Neural crest cell (in vitro differentiated cells): Measurements from ENCODE around the gene EGR4. TPM values are rescaled to one million over a fixed set of nuclear protein-coding genes. Genes with fewer than 3 reads are reported as not detected.

Experiments
- DNase-seq: peaks from one replicate; pipeline ENCODE4 v3.0.0; 2021; ENCODE audit warnings: low read depth, mixed read lengths, low spot score
- H3K27ac Mint-ChIP-seq: one replicate; pipeline ENCODE4 v1.8.0; 2021; ENCODE audit warnings: mild to moderate bottlenecking, mixed read lengths; ENCODE audit not compliant: unreplicated experiment
- H3K27me3 Mint-ChIP-seq: 2 replicates; pipeline ENCODE4 v1.8.0; 2021; ENCODE audit warnings: low read depth, mild to moderate bottlenecking, mixed read lengths
- H3K36me3 Mint-ChIP-seq: 2 replicates; pipeline ENCODE4 v1.8.0; 2021; ENCODE audit warnings: low read depth, mild to moderate bottlenecking, mixed read lengths
- H3K4me1 Mint-ChIP-seq: 2 replicates; pipeline ENCODE4 v1.8.0; 2021; ENCODE audit warnings: mixed read lengths
- H3K4me3 Mint-ChIP-seq: one replicate; pipeline ENCODE4 v1.8.0; 2021; ENCODE audit warnings: mild to moderate bottlenecking, mixed read lengths
- H3K9me3 Mint-ChIP-seq: 2 replicates; pipeline ENCODE4 v1.8.0; 2021; ENCODE audit warnings: mixed read lengths
- total RNA-seq: library from RNA; stranded (reverse); gene quantifications from 2 replicates; pipeline ENCODE4 v1.2.1, GENCODE V29; 2021
- TF ChIP-seq, protein P1 (sequence below): fragments of 200-600 bp; sonication (generic); conservative IDR thresholded peaks from 2 replicates; pipeline ENCODE4 v1.5.0; 2021; ENCODE audit warnings: antibody characterized with exemption, mild to moderate bottlenecking

The EGR4 gene
- total RNA-seq, 1 donor from 2014 or later, result not detected

DNA sequence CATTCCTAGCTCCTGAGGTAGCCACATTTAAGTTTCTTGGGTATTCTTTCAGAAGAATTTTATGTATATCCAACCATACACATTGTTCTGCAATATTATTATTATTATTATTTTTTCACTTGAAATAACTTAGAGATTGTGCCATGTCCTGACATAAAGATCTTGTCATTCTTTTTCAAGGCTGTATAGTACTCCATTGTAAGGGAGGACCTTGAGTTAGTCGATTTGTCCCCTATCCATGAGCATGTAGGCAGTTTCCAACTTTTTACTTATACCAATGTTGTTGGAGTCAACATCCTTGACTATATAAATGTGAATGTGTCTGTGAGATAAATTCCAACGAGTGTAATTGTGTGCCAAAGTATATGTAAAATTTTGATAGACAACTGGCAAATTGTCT is 891 bp upstream of the EGR4 start:
- H3K27me3 Mint-ChIP-seq, result peaks cover 96% of the 10 kb centered on the region

DNA sequence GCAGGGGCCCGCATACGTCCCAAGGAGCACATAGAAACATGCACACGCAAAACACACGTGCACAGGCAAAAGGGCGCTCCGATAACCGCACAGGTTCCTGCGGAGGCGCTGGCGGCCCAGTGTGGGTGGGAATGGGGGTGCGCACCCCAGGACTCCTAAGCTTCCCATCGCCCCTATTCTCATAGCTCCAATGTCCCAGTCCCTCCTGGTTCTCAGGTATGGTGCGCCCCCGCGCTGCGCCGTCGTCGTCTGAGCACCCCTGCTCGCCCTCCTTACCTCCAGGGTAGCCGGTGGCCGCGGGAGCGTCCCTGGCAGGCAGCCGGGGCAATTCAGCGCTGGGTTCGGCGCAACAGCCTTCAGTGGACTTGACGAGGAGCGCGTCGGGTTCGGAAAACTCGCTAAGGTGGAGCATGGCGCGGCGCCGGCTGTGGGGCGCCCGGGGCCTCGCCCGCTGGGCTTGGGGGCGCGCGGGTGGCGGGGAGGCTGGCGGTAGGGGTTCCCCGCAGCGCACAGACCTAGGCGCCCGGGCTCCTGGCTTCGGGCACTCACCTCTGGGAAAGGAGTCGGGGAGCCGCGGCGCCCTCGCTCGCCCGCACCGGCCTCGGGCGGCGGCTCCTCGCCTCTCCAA is 328 bp downstream of the EGR4 start:
- no peaks in the 10 kb centered on the region for H3K36me3 Mint-ChIP-seq

More for the DNA sequence above, 891 bp upstream of the EGR4 start:
- H3K4me1 Mint-ChIP-seq, result peaks cover 12% of the 10 kb centered on the region
- no peaks in the 10 kb centered on the region for H3K36me3 Mint-ChIP-seq
- TF ChIP-seq, protein P1, sequence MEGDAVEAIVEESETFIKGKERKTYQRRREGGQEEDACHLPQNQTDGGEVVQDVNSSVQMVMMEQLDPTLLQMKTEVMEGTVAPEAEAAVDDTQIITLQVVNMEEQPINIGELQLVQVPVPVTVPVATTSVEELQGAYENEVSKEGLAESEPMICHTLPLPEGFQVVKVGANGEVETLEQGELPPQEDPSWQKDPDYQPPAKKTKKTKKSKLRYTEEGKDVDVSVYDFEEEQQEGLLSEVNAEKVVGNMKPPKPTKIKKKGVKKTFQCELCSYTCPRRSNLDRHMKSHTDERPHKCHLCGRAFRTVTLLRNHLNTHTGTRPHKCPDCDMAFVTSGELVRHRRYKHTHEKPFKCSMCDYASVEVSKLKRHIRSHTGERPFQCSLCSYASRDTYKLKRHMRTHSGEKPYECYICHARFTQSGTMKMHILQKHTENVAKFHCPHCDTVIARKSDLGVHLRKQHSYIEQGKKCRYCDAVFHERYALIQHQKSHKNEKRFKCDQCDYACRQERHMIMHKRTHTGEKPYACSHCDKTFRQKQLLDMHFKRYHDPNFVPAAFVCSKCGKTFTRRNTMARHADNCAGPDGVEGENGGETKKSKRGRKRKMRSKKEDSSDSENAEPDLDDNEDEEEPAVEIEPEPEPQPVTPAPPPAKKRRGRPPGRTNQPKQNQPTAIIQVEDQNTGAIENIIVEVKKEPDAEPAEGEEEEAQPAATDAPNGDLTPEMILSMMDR, result no peak
- no peaks in the 10 kb centered on the region for H3K9me3 Mint-ChIP-seq
- no peak overlapping the region for H3K4me3 Mint-ChIP-seq
- no peak for DNase-seq
- no peak overlapping the region for H3K27ac Mint-ChIP-seq

DNA sequence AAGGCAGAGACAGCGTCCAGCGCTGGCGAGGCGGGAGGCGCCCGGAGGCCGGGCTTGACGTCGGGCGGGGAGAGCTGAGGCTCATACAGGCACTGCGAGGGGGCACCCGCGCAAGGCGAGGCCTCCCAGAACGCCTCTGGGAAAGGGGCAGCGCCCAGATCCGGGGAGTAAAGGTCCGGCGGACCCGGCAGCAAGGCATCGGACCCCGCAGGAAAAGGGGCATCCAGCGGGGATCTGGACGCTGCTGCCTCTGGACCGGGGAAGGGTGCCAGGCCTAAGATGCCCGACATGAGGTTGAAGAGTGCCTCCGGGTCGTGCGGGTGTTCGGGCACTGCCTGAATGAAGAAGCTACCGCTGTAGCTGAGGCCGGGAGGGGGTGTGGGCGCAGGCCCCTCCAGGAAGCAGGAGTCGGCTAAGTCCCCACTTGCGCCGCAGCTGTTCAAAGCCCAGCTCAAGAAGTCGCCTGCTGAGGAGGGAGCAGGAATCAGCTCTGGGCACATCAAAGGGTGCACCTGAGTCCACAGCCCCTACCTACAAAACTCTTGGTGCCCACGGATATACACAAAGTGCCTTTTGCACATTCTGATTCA is 937 bp downstream of the EGR4 start:
- Mint-ChIP-seq H3K36me3 (no peaks in the 10 kb centered on the region), H3K4me3 (no peak overlapping the region), H3K4me1 (peaks cover 10% of the 10 kb centered on the region), H3K9me3 (no peaks in the 10 kb centered on the region), H3K27ac (no peak overlapping the region), H3K27me3 (peaks cover 98% of the 10 kb centered on the region)
- DNase-seq, result no peak
- TF ChIP-seq, protein P1, result no peak

More for the DNA sequence above, 328 bp downstream of the EGR4 start:
- H3K27ac Mint-ChIP-seq, result no peak overlapping the region
- H3K4me3 Mint-ChIP-seq, result no peak overlapping the region
- TF ChIP-seq, protein P1, result no peak
- no peak for DNase-seq
- peaks cover 98% of the 10 kb centered on the region for H3K27me3 Mint-ChIP-seq
- peaks cover 12% of the 10 kb centered on the region for H3K4me1 Mint-ChIP-seq
- H3K9me3 Mint-ChIP-seq, result no peaks in the 10 kb centered on the region

DNA sequence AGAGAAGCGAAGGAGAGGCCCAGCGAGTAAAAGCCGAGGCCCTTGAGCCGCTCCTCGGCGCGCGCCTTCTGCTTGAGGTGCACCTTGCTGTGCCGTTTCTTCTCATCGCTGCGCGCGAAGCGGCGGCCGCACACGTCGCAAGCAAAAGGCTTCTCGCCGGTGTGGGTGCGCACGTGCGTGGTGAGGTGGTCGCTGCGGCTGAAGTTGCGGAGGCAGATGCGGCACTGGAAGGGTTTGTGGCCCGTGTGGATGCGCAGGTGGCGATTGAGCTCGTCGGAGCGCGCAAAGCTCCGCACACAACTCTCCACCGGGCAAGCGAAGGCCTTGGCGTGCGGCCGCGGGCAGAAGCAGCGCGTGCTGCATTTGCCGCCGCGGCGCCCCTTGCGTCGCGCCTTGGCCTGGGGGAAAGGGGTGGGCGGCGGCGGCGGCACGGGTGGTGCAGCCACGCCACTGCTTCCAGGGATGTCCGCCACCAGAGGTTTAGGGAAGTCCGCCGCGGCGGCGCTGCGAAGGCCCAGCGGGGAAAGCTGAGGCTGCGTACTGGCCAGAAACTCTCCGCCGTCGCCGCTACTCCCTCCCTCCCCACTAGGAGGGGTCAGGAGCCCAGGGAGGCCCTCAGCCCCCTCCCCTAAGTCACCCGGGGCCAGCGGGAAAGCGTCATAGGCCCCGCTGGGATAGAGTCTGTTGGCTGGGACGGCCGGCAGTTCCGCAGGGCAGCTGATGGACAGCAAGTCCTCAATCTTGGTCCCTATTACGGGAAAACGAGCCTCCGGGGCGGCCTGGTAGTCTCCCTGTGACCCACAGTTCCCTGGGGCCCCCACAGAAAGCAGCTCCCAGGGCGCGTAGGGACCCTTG is 1.7 kb downstream of the EGR4 start:
- no peak for DNase-seq
- TF ChIP-seq, protein P1, result peak; percentile 39
- H3K36me3 Mint-ChIP-seq, result no peaks in the 10 kb centered on the region
- peaks cover 98% of the 10 kb centered on the region for H3K27me3 Mint-ChIP-seq
- no peaks in the 10 kb centered on the region for H3K9me3 Mint-ChIP-seq
- H3K4me1 Mint-ChIP-seq, result peaks cover 7% of the 10 kb centered on the region
- no peak overlapping the region for H3K27ac Mint-ChIP-seq
- H3K4me3 Mint-ChIP-seq, result peak overlapping the region; percentile 39

DNA sequence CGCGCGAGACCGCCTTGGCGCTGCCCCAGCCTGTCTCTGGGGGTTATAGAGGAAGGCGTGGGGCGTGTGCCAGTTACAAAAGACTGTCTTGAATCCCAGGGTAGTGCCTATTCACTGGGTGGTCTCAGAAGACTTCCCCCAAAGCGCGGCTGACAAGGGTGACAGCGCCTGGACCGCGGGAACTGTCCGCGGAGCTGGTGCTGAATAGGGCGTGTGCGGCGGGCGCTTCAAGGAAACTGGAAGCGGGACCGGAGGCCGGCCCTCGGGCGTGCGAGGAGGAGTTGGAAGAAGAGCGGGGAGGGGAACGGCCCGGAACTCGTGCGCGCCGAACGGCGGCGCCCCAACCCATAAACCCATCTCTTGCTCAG is 2.3 kb downstream of the EGR4 start:
- peak overlapping the region; percentile 79 for H3K4me3 Mint-ChIP-seq
- no peak overlapping the region for H3K27ac Mint-ChIP-seq
- DNase-seq, result peak; percentile 71
- peaks cover 7% of the 10 kb centered on the region for H3K4me1 Mint-ChIP-seq
- TF ChIP-seq, protein P1, result no peak
- peaks cover 98% of the 10 kb centered on the region for H3K27me3 Mint-ChIP-seq
- H3K9me3 Mint-ChIP-seq, result no peaks in the 10 kb centered on the region
- no peaks in the 10 kb centered on the region for H3K36me3 Mint-ChIP-seq
